NCI-H187 (cell line): ENCODE data around the gene TMEM151A.
"Not testable (repeated sequence)": the region's sequence is repeated elsewhere in the genome, so short reads cannot be mapped to it uniquely, and the experiment has no call there.

Experiments
- DNase-seq, 2 experiments: peaks; one replicate each; lab custom pipeline; 2025; lab: John Stamatoyannopoulos, UW

TMEM151A gene

GRCh38 chr11:66291706-66292542, at the start of gene TMEM151A:
TSS of gene TMEM151A (plus strand) at chr11:66291894. CDS start at chr11:66292014, 120 bp downstream.
- no peak for DNase-seq

DNA sequence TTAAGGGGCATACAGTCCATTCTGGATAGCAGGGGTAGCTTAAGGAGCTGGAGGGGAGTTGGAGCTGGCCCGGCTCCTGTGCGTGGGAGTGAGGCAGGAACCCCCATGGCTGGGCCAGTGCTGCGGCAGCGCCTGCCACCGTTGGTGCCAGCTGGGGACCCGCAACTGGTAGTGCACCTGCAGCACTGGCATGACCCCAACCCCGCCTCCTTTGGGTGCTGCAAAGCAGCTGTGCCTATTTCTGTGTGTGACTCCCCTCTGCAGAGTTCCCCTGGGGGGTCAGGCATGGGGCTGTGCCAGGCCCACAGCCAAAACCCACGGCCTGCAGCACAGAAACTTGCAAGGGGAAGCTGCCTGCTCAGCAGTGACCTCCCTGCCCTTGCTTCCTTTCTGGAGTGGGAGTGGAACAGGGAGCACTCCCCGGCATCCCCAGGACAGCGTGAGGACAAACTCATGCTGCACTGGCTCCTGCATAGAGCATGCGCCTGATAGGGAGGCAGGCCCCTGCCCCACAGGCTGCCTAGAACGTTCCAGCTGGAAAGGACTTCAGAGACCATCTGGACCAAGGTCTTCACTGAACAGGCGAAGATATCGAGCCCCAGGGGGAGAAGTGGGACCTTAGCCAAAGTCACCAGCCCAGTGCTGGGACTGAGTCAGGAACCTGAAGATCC, 49.5 kb upstream of the TMEM151A start:
- DNase-seq = no peak

DNA sequence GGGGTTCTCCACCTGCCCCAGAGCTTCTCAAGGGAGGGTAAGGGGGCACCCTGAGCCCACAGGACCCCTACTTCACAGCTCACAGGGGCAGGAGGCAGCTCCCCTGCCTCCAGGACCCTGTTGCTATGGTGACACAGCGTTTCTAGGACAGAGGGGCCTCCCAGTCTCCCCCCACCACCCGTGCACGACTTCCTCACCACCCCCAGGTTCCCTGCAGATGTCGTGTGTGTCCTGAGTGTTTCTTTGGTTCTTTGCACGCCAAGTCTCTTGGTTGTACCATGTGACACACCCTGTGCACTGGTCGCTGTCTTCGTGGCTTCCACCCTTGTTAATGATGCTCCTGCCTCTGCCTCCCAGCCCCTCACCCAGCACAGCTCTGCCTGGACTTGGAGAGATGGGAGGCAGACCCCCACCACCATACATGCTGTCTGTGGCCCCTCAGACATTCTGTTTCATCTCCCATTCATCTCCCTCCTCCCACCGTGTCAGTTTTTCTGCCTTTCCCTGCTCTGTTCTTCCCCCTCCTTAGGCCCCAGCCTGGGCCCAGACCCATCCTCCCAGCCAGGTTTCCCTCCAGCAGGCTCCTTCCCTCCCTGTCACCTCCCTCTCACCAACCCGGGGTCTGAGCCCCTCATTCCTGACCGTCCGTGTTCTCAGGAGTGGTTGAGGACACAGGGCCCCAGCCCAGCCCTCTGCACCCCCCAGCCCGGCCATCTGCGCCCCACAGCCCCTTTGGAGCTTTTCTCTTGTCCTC, 47.7 kb upstream of the TMEM151A start:
- no peak for DNase-seq

GRCh38 chr11:66247295-66247694, 44.4 kb upstream of the TMEM151A start:
- DNase-seq = no peak

DNA sequence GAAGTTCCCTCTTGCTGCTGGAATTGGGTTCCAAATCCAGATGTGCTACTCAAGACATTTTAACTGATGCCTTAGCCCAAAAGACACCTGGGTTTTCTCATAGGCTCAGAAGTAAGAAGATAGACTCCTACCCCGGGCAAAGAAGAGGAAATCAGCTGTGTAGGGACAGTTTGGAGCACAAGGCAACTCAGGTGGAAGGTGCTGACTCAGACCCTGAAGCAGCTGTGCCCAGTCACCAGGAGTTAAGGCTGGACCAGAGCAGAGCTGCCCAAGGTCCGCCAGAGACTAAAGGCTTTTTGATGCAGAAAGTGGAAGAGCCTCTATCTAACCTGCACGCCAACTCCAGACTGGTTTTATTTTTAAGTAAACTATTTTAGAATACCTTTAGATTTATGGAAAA, 43.9 kb upstream of the TMEM151A start:
- DNase-seq = no peak

GRCh38 chr11:66248903-66249302, 42.8 kb upstream of the TMEM151A start:
- no peak for DNase-seq

GRCh38 chr11:66251809-66252208, 39.9 kb upstream of the TMEM151A start:
- no peak for DNase-seq

GRCh38 chr11:66253081-66253480, 38.6 kb upstream of the TMEM151A start:
- DNase-seq = not testable (repeated sequence)

DNA sequence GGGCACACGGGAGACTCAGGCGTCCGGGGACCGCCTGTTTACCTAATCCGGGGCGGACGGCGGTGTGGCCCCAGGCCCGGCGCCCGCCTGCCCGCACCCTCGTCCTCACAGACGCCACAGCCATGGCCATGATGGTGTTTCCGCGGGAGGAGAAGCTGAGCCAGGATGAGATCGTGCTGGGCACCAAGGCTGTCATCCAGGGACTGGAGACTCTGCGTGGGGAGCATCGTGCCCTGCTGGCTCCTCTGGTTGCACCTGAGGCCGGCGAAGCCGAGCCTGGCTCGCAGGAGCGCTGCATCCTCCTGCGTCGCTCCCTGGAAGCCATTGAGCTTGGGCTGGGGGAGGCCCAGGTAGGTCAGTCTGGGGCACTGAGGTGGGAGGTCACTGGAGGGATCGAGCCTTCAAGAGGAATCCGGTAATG, 33.2 kb upstream of the TMEM151A start:
- DNase-seq = no peak

DNA sequence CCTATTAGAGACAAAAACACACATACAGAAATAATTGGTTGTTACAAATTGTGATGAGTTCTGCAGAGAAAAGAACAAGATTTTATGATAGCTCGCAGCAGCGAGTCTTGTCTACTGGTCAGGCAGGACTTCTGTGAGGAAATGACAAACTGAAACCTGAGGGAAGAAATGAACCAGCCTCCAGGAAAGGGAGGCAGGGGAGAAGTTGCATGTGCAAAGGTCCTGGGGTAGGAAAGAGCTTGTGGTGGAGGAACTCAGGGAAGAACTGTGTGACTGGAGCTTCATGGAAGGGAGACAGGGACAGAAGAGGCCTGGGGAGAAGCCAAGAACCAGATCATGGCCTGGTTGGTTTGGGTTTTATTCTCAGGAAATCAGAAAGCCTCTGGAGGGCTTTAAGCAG, 32.5 kb upstream of the TMEM151A start:
- DNase-seq = no peak

GRCh38 chr11:66259956-66260355, 31.7 kb upstream of the TMEM151A start:
- DNase-seq = no peak

DNA sequence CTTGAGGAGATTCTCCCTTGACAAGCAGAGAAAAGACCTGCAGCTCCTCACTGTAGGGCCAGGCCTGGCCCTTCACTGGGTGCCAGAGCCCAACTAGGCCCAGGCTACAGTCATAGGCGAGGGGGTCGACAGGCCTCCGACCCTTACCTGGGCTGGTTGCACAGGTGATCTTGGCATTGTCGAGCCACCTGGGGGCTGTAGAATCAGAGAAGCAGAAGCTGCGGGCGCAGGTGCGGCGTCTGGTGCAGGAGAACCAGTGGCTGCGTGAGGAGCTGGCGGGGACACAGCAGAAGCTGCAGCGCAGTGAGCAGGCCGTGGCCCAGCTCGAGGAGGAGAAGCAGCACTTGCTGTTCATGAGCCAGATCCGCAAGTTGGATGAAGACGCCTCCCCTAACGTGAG, 30.1 kb upstream of the TMEM151A start:
- DNase-seq = no peak

- no peak for DNase-seq
Observed at GRCh38 chr11:66262191-66262590, 29.5 kb upstream of the TMEM151A start.

- DNase-seq = no peak
Observed at GRCh38 chr11:66262696-66263095, 29.0 kb upstream of the TMEM151A start.

GRCh38 chr11:66263231-66263630, 28.5 kb upstream of the TMEM151A start:
- no peak for DNase-seq

DNA sequence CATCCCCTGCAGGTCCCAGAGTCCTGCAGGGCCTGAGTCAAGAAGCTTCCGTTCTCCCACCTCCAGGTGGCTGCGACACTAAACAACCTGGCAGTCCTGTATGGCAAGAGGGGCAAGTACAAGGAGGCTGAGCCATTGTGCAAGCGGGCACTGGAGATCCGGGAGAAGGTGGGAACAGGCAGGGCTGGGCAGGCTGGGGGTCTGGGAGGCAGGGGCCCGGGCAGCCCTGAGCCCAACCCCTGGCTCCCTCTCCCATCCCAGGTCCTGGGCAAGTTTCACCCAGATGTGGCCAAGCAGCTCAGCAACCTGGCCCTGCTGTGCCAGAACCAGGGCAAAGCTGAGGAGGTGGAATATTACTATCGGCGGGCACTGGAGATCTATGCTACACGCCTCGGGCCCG, 27.9 kb upstream of the TMEM151A start:
- DNase-seq = no peak

- DNase-seq = no peak
Observed at GRCh38 chr11:66264383-66264782, 27.3 kb upstream of the TMEM151A start.

GRCh38 chr11:66264914-66265313, 26.8 kb upstream of the TMEM151A start:
- DNase-seq = no peak

- no peak for DNase-seq
Observed at GRCh38 chr11:66265531-66266377, 25.9 kb upstream of the TMEM151A start.

DNA sequence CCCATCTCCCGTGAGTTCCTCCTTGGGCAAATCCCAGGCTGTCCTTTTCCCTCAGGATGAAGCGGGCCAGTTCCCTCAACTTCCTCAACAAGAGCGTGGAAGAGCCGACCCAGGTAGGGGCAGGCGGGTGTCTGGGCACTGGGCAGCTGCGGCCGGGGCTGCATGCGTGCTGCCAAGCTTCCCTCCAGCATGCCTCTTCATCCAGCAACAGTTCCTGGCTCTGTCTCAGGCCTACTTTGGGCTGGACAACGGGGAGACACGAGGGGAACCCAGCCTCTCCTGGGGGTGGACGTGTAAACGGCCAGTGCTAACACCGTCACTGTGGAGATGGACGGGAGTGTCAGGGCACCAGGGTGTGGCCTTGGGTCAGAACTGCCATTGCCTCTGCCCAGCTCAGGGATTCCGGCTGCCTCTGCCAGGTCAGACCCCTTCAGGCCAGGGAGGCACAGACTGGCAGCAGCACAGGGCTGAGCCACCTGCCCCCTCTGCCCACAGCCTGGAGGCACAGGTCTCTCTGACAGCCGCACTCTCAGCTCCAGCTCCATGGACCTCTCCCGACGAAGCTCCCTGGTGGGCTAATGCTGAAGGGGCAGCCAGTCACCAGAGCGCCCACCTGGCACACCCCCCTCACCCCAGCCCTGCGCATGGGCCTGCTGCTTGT, 25.2 kb upstream of the TMEM151A start:
- DNase-seq = no peak

- no peak for DNase-seq
Observed at GRCh38 chr11:66267039-66267378, 24.7 kb upstream of the TMEM151A start.
